SU-DHL-6 (cell line): ENCODE results near the gene C5orf47.

Source experiments
- H2AFZ ChIP-seq: fragments of 200-600 bp; sonication (generic); 2 replicates; pipeline ENCODE4 v1.6.1; 2014; ENCODE audit warnings: low read depth, mild to moderate bottlenecking, moderate library complexity, mixed read lengths, antibody characterized with exemption, low read length; ENCODE audit not compliant: severe bottlenecking
- H3F3A ChIP-seq: fragments of 200-600 bp; shearing (Covaris generic); 2 replicates; pipeline ENCODE4 v1.6.0; 2016; ENCODE audit warnings: antibody characterized with exemption, mild to moderate bottlenecking; ENCODE audit not compliant: insufficient read depth
- H3K27ac ChIP-seq: fragments of 200-600 bp; sonication (generic); 2 replicates; pipeline ENCODE4 v1.5.1; 2016; ENCODE audit warnings: low read depth, mild to moderate bottlenecking, low read length, moderate library complexity, mixed read lengths
- H3K27me3 ChIP-seq: fragments of 200-600 bp; sonication (generic), shearing (Covaris generic); 2 replicates; pipeline ENCODE4 v1.6.0; 2014; ENCODE audit warnings: mild to moderate bottlenecking, low read length
- H3K36me3 ChIP-seq: fragments of 200-600 bp; sonication (generic); 2 replicates; pipeline ENCODE4 v1.6.1; 2014; ENCODE audit warnings: mild to moderate bottlenecking, low read length, mixed read lengths
- H3K4me2 ChIP-seq: fragments of 300-600, 200-600 bp; shearing (Covaris generic), sonication (generic); 2 replicates; pipeline ENCODE4 v1.6.0; 2014; ENCODE audit warnings: low read length, low read depth, mild to moderate bottlenecking; ENCODE audit not compliant: poor library complexity, severe bottlenecking
- H3K4me3 ChIP-seq: fragments of 200-600 bp; sonication (generic); 2 replicates; pipeline ENCODE4 v1.5.1; 2014; ENCODE audit warnings: antibody characterized with exemption, low read length, mild to moderate bottlenecking, mixed read lengths; ENCODE audit not compliant: insufficient read depth, poor library complexity, severe bottlenecking
- H3K79me2 ChIP-seq: fragments of 200-600 bp; sonication (generic); 2 replicates; pipeline ENCODE4 v1.6.1; 2014; ENCODE audit warnings: mild to moderate bottlenecking, low read length, moderate library complexity; ENCODE audit not compliant: insufficient read depth
- H3K9ac ChIP-seq: fragments of 200-600 bp; sonication (generic); 2 replicates; pipeline ENCODE4 v1.7.0; 2014; ENCODE audit warnings: mild to moderate bottlenecking, low read length
- H3K9me2 ChIP-seq: fragments of 200-600 bp; sonication (generic); replicated peaks from 2 replicates; pipeline ENCODE4 v1.6.1; 2014; ENCODE audit warnings: low read length; ENCODE audit not compliant: insufficient read depth
- H3K9me3 ChIP-seq: fragments of 200-600 bp; sonication (generic); 2 replicates; pipeline ENCODE4 v1.6.1; 2014; ENCODE audit warnings: low read length, mixed read lengths; ENCODE audit not compliant: insufficient read depth
- H4K20me1 ChIP-seq: fragments of 200-600 bp; sonication (generic); 2 replicates; pipeline ENCODE4 v1.6.1; 2014; ENCODE audit warnings: low read depth, mild to moderate bottlenecking, antibody characterized with exemption, low read length, moderate library complexity, mixed read lengths
- CTCF ChIP-seq: fragments of 200-600 bp; sonication (generic); IDR thresholded peaks from one replicate; pipeline ENCODE4 v1.5.1; 2017; ENCODE audit warnings: antibody characterized with exemption, mild to moderate bottlenecking, low read length, moderate library complexity; ENCODE audit not compliant: insufficient read depth, poor library complexity, severe bottlenecking
- EZH2phosphoT487 ChIP-seq: fragments of 200-600 bp; sonication (generic), shearing (Covaris generic); conservative IDR thresholded peaks from 2 replicates; pipeline ENCODE4 v1.6.1; 2018; ENCODE audit warnings: mild to moderate bottlenecking, antibody characterized with exemption, low read length, moderate library complexity, mixed read lengths

Gene C5orf47

GRCh38 chr5:174022384-174023095, 33.6 kb downstream of the C5orf47 start:
- no peak overlapping the region for H2AFZ ChIP-seq
- no peaks in the 10 kb centered on the region for H3K79me2 ChIP-seq
- H3K9me2 ChIP-seq: no peaks in the 10 kb centered on the region
- no peaks in the 10 kb centered on the region for H3F3A ChIP-seq
- H3K27me3 ChIP-seq: no peaks in the 10 kb centered on the region; the same call in 1 of the 2 replicates
- no peaks in the 10 kb centered on the region for H3K9me3 ChIP-seq
- H3K4me3 ChIP-seq: no peak overlapping the region
- H4K20me1 ChIP-seq: no peaks in the 10 kb centered on the region
- no peaks in the 10 kb centered on the region for H3K36me3 ChIP-seq
- H3K4me2 ChIP-seq: no peak overlapping the region
- no peak overlapping the region for H3K9ac ChIP-seq
- TF ChIP-seq CTCF: no peak
- no peak for TF ChIP-seq EZH2phosphoT487
- no peak overlapping the region for H3K27ac ChIP-seq

GRCh38 chr5:174030286-174030685, 41.3 kb downstream of the C5orf47 start:
- no peaks in the 10 kb centered on the region for H4K20me1 ChIP-seq
- TF ChIP-seq EZH2phosphoT487: no peak
- TF ChIP-seq CTCF: no peak
- no peak overlapping the region for H3K27ac ChIP-seq
- no peaks in the 10 kb centered on the region for H3F3A ChIP-seq
- no peak overlapping the region for H3K9ac ChIP-seq
- H3K4me2 ChIP-seq: no peak overlapping the region
- H3K9me2 ChIP-seq: no peaks in the 10 kb centered on the region
- no peaks in the 10 kb centered on the region for H3K9me3 ChIP-seq
- no peaks in the 10 kb centered on the region for H3K27me3 ChIP-seq
- no peaks in the 10 kb centered on the region for H3K36me3 ChIP-seq
- no peaks in the 10 kb centered on the region for H3K79me2 ChIP-seq
- no peak overlapping the region for H3K4me3 ChIP-seq
- H2AFZ ChIP-seq: no peak overlapping the region

- Histone ChIP-seq H3K27me3 (no peaks in the 10 kb centered on the region), H3K9me2 (no peaks in the 10 kb centered on the region), H3K27ac (no peak overlapping the region), H3K9me3 (no peaks in the 10 kb centered on the region), H3K79me2 (no peaks in the 10 kb centered on the region), H3K4me2 (no peak overlapping the region), H2AFZ (no peak overlapping the region), H3K36me3 (no peaks in the 10 kb centered on the region), H3F3A (no peaks in the 10 kb centered on the region), H3K4me3 (no peak overlapping the region), H3K9ac (no peak overlapping the region), H4K20me1 (no peaks in the 10 kb centered on the region)
- TF ChIP-seq EZH2phosphoT487: no peak
- TF ChIP-seq CTCF: no peak
Observed at GRCh38 chr5:174044466-174045254, 55.7 kb downstream of the C5orf47 start.
